Activated naive CD8-positive, alpha-beta T cell treated with anti-CD3 and anti-CD28 coated beads, Interleukin-2, amount 50 U/mL, for 24 hours (primary cell): ENCODE results near the gene ITGB8.

ENCODE experiments used
- ATAC-seq: fragments of 150-1000 bp; cut with Tn5 transposase; one replicate; pipeline ENCODE4 v1.10.0; 2021
- DNase-seq: peaks from one replicate; pipeline ENCODE4 v3.0.0; 2021
- H3K27ac Mint-ChIP-seq: one replicate; pipeline ENCODE4 v1.8.0; 2021; ENCODE audit warnings: mild to moderate bottlenecking, mixed read lengths
- H3K27me3 Mint-ChIP-seq: one replicate; pipeline ENCODE4 v1.8.0; 2021; ENCODE audit warnings: mixed read lengths
- H3K36me3 Mint-ChIP-seq: one replicate; pipeline ENCODE4 v1.8.0; 2021; ENCODE audit warnings: low read depth, mixed read lengths
- H3K4me1 Mint-ChIP-seq: one replicate; pipeline ENCODE4 v1.8.0; 2021; ENCODE audit warnings: mixed read lengths
- H3K4me3 Mint-ChIP-seq: one replicate; pipeline ENCODE4 v1.8.0; 2021; ENCODE audit warnings: mild to moderate bottlenecking, moderate library complexity, mixed read lengths
- H3K9me3 Mint-ChIP-seq: one replicate; pipeline ENCODE4 v1.8.0; 2021; ENCODE audit warnings: mixed read lengths

Gene ITGB8

DNA sequence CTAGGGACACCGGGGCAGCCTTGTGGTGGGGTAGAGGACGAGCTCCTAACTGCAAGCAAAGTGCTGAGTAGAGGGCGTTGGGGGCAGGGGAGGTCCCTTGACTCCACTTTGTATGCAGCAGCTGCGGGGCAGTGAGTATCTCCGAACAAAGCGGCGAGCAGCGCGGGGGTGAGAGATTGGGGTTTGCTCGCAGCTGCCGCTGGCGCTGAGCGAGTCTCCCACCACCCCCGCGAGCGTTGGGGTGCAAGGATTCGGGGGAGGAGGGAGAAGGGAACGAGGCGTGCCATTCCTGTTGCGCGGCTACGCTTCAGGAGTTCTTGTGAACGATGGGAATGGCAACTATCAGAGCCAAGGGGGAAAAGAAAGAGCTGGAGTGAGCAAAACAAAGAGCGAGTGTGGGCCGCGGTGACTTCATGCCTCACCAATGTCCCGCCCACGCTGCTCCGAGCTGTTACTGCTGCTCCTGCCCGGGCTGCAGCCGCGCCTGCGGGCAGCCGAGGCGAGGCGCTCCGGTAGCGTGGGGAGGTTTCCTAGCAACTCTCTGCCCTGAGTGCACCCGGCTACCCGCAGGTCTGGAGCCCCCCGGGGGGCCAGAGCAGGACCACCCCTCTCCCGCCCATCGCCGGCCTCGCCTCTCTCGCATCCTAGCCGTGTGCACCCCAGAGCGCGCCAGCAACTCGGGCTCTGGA lies at the start of gene ITGB8:
TSS of gene ITGB8 (plus strand) at position 662 of the 689 bp plus-strand sequence. CDS start 907 bp downstream, outside the sequence.
- DNase-seq (peak; percentile 84), ATAC-seq (peak; percentile 87)
- Mint-ChIP-seq H3K27ac (peak within 1 kb of the TSS; percentile 52), H3K4me3 (peak within 1 kb of the TSS; percentile 84), H3K27me3 (peaks cover 69% of the 10 kb centered on the region), H3K4me1 (peaks cover 25% of the 10 kb centered on the region), H3K36me3 (peaks cover 2% of the 10 kb centered on the region), H3K9me3 (no peaks in the 10 kb centered on the region)

DNA sequence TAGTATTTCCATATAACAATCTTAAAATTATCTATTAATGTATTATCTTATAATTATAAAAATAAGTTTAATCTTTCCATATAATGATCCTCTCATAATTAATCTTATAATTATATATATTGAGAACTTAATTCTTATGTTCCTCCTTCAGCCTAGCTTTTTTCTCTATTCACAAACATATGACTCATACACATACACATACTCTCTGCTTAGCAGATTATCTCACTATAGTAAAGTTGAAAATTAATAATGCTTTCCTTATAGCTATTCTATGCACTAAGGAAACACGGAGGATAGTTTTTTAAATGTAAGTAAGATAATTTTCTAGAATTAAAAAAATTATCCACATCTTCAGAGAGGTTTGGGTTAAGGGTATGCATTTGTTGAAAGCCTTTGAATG lies 47.7 kb upstream of the ITGB8 start:
- Mint-ChIP-seq H3K27ac (no peak overlapping the region), H3K36me3 (no peaks in the 10 kb centered on the region), H3K27me3 (no peaks in the 10 kb centered on the region), H3K4me3 (no peak overlapping the region), H3K9me3 (no peaks in the 10 kb centered on the region), H3K4me1 (no peaks in the 10 kb centered on the region)
- ATAC-seq (no peak), DNase-seq (no peak)

DNA sequence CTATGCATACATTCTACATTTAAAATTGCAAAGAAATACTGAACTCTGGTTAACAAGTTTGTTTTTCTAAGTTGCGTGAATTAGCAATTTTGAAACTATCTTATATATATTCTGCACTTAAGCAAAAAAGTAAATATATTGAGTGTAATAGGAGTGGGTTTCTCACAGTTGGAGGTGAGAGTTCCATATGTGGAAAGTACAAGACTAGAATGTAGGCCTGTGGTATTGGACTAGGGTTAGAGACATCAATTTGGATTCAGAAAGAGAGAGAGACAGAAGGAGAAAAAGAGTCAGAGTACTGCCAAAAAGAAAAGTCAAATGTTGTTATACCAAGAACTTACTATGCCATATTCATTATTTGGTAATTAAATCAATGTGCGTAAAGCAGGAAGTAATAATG lies 47.3 kb upstream of the ITGB8 start:
- H3K27ac Mint-ChIP-seq: no peak overlapping the region

DNA sequence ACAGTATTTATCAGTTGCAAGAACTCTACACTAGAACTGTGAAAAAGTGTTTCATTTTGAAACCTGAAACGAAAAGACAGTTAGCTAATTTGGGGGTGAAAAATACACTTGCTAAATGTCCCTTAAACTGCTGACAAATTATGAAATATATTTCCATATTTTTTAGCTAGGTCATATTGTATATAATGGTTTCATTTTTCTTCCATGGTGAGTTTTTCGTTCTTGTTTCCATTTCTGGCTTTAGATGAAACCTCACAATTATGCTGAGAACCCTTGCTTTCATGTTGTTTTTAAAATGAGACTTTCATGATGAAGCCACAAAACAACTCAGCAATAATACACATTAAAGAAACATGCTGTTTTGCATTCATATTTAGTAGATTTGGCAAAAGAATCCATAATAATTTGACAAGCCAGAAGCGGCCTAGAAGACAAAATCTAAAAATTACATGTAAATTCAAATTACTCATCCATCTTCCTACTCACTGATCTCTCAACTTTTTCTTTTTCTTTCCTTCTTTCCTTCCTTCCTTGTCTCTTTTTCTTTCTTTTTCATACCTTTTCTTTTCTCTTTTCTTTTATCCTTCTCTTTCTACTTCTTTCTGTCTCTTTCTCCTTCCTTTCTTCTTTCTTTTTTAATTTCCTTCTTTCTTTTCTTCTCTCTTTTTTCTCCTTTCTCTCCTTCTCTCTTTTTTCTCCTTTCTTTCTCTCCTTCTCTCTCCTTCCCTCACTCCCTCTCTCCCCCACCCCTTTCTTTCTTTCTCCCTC lies 46.5 kb upstream of the ITGB8 start:
- Mint-ChIP-seq H3K36me3 (no peaks in the 10 kb centered on the region), H3K4me1 (no peaks in the 10 kb centered on the region), H3K4me3 (no peak overlapping the region), H3K27me3 (peaks cover 2% of the 10 kb centered on the region), H3K9me3 (no peaks in the 10 kb centered on the region), H3K27ac (no peak overlapping the region)
- no peak for DNase-seq
- no peak for ATAC-seq

More for the DNA sequence above, 47.3 kb upstream of the ITGB8 start:
- H3K4me1 Mint-ChIP-seq: no peaks in the 10 kb centered on the region
- ATAC-seq (no peak), DNase-seq (no peak)
- no peaks in the 10 kb centered on the region for H3K9me3 Mint-ChIP-seq
- no peak overlapping the region for H3K4me3 Mint-ChIP-seq
- no peaks in the 10 kb centered on the region for H3K36me3 Mint-ChIP-seq
- H3K27me3 Mint-ChIP-seq: no peaks in the 10 kb centered on the region

DNA sequence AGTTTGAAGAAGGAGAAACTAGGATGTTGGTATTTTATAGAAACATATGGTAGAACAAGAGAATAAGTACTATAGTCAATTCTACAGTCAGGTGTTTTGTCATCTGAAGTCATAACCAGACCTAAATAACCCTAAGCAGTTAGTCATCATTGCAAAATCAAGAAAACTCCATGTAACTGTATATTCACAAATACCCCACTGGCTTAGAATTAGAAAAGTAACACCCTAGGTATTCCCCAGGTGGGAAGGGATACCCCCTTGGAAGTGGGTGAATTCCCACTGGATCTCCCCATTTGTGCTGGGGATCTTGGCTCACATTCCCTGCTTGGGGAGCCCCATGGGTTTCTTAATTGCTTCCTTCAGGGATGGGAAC lies 45.9 kb upstream of the ITGB8 start:
- no peaks in the 10 kb centered on the region for H3K4me1 Mint-ChIP-seq
- no peaks in the 10 kb centered on the region for H3K36me3 Mint-ChIP-seq
- H3K27me3 Mint-ChIP-seq: peaks cover 2% of the 10 kb centered on the region
- H3K27ac Mint-ChIP-seq: no peak overlapping the region
- DNase-seq: no peak
- no peak overlapping the region for H3K4me3 Mint-ChIP-seq
- H3K9me3 Mint-ChIP-seq: no peaks in the 10 kb centered on the region
- no peak for ATAC-seq

DNA sequence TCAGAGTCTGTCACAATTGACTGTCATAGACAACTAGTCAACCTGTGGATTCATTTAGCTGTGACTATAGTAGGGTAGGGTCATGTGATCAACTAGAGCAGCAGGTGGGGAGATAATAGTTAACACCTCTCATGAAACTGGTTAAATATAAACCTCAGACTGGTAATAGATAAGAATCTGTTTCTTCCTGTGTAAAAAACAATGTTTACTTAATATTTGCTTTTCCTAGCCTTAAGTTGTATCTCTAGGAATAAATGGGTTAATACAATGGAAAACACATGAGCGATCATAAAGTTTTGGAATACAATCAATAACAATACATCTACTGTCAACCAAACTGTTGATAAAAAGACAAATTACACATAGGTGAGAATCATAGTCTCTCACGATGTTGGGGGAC lies 43.4 kb upstream of the ITGB8 start:
- H3K4me1 Mint-ChIP-seq: no peaks in the 10 kb centered on the region
- no peak for DNase-seq
- ATAC-seq: no peak
- H3K27ac Mint-ChIP-seq: no peak overlapping the region
- no peaks in the 10 kb centered on the region for H3K36me3 Mint-ChIP-seq
- peaks cover 2% of the 10 kb centered on the region for H3K27me3 Mint-ChIP-seq
- no peaks in the 10 kb centered on the region for H3K9me3 Mint-ChIP-seq
- no peak overlapping the region for H3K4me3 Mint-ChIP-seq

DNA sequence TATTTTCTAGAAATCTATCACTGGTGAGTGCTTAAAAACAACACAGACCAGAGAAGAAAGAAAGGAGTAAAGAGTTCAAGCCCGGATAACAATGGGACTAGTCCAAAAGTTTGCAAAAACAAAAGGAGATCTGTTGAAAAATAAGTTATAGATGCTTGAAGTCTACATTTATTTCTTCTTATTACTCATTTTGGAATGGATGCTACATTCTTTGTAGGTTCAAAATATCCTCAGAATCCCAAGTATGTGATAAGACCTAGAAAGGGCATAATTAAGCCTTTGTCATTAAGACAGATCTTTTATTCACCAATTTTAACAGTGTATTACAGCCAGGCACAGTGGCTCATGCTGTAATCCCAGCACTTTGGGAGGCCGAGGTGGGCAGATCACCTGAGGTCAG lies 42.7 kb upstream of the ITGB8 start:
- Mint-ChIP-seq H3K27me3 (peaks cover 2% of the 10 kb centered on the region), H3K9me3 (no peaks in the 10 kb centered on the region), H3K4me1 (no peaks in the 10 kb centered on the region), H3K36me3 (no peaks in the 10 kb centered on the region), H3K27ac (no peak overlapping the region), H3K4me3 (no peak overlapping the region)
- no peak for ATAC-seq
- no peak for DNase-seq

DNA sequence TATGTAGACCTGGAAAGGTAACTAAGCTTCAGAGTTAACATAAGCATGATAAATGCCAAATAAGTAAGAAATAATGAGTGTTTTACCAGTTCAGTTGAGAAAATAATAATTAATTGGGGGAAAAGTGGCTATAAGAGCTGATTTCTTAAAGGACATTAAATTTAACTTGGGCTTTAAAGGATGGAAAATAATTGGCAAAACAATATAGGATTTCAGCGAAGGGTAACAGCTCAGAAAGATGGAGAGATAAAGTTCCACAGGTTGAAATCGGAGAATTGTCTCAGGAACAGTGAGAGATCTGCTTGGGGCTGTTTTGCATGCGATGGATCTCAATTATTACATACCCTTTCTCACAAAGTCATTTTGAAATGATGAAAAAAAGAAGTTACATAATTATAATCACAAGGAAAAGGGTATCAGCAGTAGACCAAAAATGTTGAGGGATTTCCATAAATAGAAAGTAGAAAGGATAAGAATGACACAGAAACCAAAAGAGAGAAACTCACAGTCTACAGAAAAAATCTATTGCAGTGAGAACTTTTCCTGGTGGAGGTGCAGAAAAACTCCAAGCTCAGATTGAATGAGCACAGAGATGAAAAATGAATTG lies 40.1 kb upstream of the ITGB8 start:
- no peaks in the 10 kb centered on the region for H3K4me1 Mint-ChIP-seq
- H3K9me3 Mint-ChIP-seq: no peaks in the 10 kb centered on the region
- no peak overlapping the region for H3K27ac Mint-ChIP-seq
- H3K4me3 Mint-ChIP-seq: no peak overlapping the region
- peaks cover 2% of the 10 kb centered on the region for H3K27me3 Mint-ChIP-seq
- ATAC-seq: no peak
- no peaks in the 10 kb centered on the region for H3K36me3 Mint-ChIP-seq
- DNase-seq: no peak

DNA sequence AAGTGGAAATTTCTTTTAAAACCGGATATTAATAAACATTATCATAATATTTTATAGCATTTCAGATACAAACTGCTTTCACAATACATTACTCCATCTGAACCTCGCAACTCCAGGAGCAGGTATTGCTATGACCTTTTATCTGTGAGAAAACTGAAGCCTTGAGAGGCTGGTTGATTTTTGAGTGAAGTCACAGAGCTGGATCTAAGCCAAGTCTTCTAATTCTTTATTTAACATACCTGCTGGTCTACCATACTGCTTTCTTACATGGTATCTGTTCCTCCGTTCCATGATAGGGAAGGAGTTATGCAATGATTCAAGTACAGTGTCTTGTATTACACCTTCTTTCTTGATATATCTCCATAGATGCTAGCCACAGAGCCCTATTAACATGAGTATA lies 37.4 kb upstream of the ITGB8 start:
- ATAC-seq (no peak), DNase-seq (no peak)
- H3K4me3 Mint-ChIP-seq: no peak overlapping the region
- H3K27me3 Mint-ChIP-seq: peaks cover 2% of the 10 kb centered on the region
- no peaks in the 10 kb centered on the region for H3K9me3 Mint-ChIP-seq
- no peaks in the 10 kb centered on the region for H3K4me1 Mint-ChIP-seq
- no peaks in the 10 kb centered on the region for H3K36me3 Mint-ChIP-seq
- no peak overlapping the region for H3K27ac Mint-ChIP-seq

DNA sequence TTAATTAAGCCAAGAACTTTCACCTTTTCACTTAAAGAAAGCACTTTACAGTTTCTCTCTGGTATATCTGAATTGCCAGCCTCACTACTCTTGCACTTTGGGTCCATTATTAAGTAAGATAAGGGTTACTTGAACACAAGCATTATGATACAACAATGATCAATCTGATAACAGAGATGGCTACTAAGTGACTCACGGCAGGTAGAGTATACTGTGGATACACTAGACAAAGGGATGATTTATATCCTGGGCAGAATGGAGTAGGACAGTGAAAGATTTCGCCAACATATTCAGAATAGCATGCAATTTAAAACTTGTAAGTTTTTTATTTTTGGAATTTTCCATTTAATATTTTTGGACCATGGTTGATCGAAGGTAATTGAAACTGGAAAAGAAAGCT lies 34.3 kb upstream of the ITGB8 start:
- no peak overlapping the region for H3K4me3 Mint-ChIP-seq
- ATAC-seq: no peak
- H3K36me3 Mint-ChIP-seq: no peaks in the 10 kb centered on the region
- DNase-seq: no peak
- H3K27ac Mint-ChIP-seq: no peak overlapping the region
- no peaks in the 10 kb centered on the region for H3K9me3 Mint-ChIP-seq
- H3K4me1 Mint-ChIP-seq: peaks cover 10% of the 10 kb centered on the region
- H3K27me3 Mint-ChIP-seq: no peaks in the 10 kb centered on the region

DNA sequence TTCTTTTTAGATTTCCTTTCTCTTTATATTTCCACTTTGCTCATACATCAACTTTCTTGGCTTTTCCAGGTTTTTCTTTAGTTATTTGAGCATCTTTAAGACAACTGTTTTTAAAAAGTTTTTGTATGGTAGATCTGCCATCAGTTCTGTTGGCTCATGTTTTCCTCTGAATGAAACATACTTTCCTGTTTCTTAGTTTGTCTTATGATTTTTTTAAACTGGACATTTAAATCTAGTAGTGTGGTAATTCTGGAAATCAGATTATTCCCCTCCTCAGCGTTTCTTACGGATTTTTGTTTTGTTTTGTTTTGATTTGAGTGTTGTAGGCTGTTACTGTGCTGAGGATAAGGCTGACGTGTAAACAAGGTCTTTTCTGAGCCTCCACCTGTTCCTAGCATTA lies 33.8 kb upstream of the ITGB8 start:
- Mint-ChIP-seq H3K27me3 (no peaks in the 10 kb centered on the region), H3K27ac (no peak overlapping the region), H3K4me1 (peaks cover 11% of the 10 kb centered on the region), H3K9me3 (no peaks in the 10 kb centered on the region), H3K4me3 (no peak overlapping the region), H3K36me3 (no peaks in the 10 kb centered on the region)
- ATAC-seq: no peak
- DNase-seq: no peak

DNA sequence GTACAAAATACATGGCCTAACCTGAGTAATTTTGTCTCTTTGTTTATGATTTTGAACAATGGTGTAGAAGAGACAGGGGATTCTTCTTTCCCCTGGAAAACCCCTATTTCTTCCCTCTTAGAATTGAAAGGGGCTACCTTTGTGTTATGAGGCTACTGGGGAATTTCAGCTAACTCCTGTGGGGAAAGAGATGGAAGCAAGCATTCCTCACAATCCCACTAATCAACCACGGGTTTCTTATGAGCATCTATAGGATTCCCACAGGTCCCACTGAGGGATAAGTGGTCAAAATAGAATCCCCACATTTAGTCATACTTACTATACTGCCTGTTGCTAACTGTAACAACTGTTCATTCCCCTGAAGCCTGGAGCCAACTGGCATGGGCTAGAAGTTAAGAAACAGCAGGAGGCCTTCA lies 32.2 kb upstream of the ITGB8 start:
- Mint-ChIP-seq H3K27ac (no peak overlapping the region), H3K4me3 (no peak overlapping the region), H3K9me3 (no peaks in the 10 kb centered on the region), H3K27me3 (no peaks in the 10 kb centered on the region), H3K36me3 (no peaks in the 10 kb centered on the region), H3K4me1 (peaks cover 11% of the 10 kb centered on the region)
- ATAC-seq: no peak
- DNase-seq: no peak

DNA sequence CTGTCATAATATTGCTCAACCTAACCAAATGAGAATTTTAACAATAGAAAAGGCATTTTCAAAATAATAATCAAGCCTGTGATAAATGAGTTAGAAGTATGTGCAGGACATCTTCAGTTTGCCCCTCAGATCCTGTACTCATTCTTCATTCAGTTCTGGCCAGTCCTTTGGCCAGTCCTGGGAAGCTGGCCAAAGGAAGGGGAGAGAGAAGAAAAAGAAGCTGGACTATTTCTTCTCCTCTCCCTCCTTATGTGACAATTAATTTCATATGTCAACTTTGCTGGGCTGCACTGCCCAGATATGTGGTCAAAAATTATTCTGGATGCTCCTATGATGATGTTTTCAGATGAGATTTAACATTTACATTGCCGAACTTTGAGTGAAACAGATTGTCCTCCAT lies 31.6 kb upstream of the ITGB8 start:
- Mint-ChIP-seq H3K27ac (no peak overlapping the region), H3K27me3 (no peaks in the 10 kb centered on the region), H3K9me3 (no peaks in the 10 kb centered on the region), H3K4me3 (no peak overlapping the region), H3K4me1 (peaks cover 11% of the 10 kb centered on the region), H3K36me3 (no peaks in the 10 kb centered on the region)
- ATAC-seq (no peak), DNase-seq (no peak)

DNA sequence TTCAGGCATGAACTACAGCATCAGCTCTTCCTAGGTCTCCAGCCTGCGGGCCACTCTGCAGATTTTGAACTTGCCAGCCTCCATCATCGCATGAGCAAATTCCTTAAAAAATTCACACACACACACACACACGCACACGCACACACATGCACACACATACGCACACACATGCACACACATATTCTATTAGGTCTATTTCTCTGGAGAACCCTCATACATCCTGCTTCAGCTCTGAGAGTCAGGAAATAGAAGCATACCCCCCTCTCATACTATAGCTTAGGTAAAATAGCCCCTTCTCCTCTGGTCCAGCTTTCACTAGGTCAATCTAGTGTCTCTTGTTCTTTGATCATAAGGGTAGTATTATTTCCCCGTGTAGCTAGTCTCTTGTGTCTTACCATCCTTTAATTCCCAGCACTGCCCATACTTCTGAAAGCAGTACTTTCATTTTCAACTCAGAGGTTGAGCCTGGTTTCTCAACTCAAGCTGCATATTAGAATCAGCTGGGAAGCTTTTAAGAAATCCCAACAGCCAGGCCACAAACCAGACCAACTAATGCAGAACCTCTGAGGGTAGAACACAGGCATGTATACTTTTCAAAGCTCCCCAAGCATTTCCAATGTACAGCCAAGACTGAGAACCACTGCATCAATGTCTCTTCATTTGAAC lies 30.9 kb upstream of the ITGB8 start:
- Mint-ChIP-seq H3K4me3 (no peak overlapping the region), H3K9me3 (no peaks in the 10 kb centered on the region), H3K27ac (no peak overlapping the region), H3K36me3 (no peaks in the 10 kb centered on the region), H3K27me3 (no peaks in the 10 kb centered on the region), H3K4me1 (peaks cover 11% of the 10 kb centered on the region)
- ATAC-seq (no peak), DNase-seq (no peak)
